K562 (cell line): ENCODE results near the gene METTL22. TPM values are rescaled to one million over a fixed set of nuclear protein-coding genes. Genes with fewer than 3 reads are reported as not detected.

Experiments
- COPS2 ChIP-seq: fragments of 450-650 bp; conservative IDR thresholded peaks from 2 replicates; pipeline ENCODE4 v1.6.1; 2016; ENCODE audit warnings: mild to moderate bottlenecking, moderate library complexity
- CTBP1 ChIP-seq: fragments of 450-650 bp; IDR thresholded peaks from 2 replicates; pipeline ENCODE4 v1.6.1; 2016; ENCODE audit warnings: borderline replicate concordance
- GABPB2 ChIP-seq: fragments of 250-450 bp; sonication (Bioruptor Pico); conservative IDR thresholded peaks from 2 replicates; pipeline ENCODE4 v1.5.1; 2021; ENCODE audit warnings: mild to moderate bottlenecking
- HNRNPUL1 ChIP-seq: fragments of 200-400 bp; formaldehyde crosslinking; IDR thresholded peaks from 2 replicates; pipeline ENCODE4 v1.6.1; 2017; ENCODE audit warnings: low read length
- JUNB ChIP-seq: fragments of 450-650 bp; formaldehyde crosslinking; conservative IDR thresholded peaks from 2 replicates; pipeline ENCODE4 v1.4.0; 2020; ENCODE audit warnings: mild to moderate bottlenecking
- KAT8 ChIP-seq: fragments of 450-650 bp; IDR thresholded peaks from 2 replicates; pipeline ENCODE4 v1.6.1; 2016; ENCODE audit warnings: low read depth, mild to moderate bottlenecking
- MEIS2 ChIP-seq: fragments of 450-650 bp; IDR thresholded peaks from 2 replicates; pipeline ENCODE4 v1.6.1; 2014; ENCODE audit warnings: mild to moderate bottlenecking; ENCODE audit not compliant: partially characterized antibody
- NCOA6 ChIP-seq: fragments of 450-650 bp; IDR thresholded peaks from 2 replicates; pipeline ENCODE4 v1.6.1; 2017; ENCODE audit warnings: mild to moderate bottlenecking
- POLR2A ChIP-seq: fragments of 450-650 bp; conservative IDR thresholded peaks from 2 replicates; pipeline ENCODE4 v1.6.1; 2016
- SRF ChIP-seq, 2 experiments: fragments of 250-450, 450-650 bp in 1 of 2; sonication (Bioruptor Pico) in 1 of 2; sonication (generic) in 1 of 2; formaldehyde crosslinking; IDR thresholded peaks; 2 replicates each; pipeline versions ENCODE4 v1.5.0 to v1.5.1; 2020 to 2022; ENCODE audit warnings: mild to moderate bottlenecking in 1 of 2, missing genetic modification reagents in 1 of 2
- ZC3H11A ChIP-seq: IDR thresholded peaks from 2 replicates; pipeline ENCODE4 v1.6.1; 2012; ENCODE audit warnings: low read depth, low read length, improper control_type of control experiment
- ZNF12 ChIP-seq: sonication (generic); formaldehyde crosslinking; IDR thresholded peaks from 2 replicates; pipeline ENCODE4 v1.4.0; 2020; ENCODE audit warnings: mild to moderate bottlenecking, missing genetic modification reagents
- ZNF354B ChIP-seq: fragments of 250-450 bp; sonication (Bioruptor Pico); IDR thresholded peaks from 2 replicates; pipeline ENCODE4 v1.4.0; 2020
- ZNF77 ChIP-seq: fragments of 250-450 bp; sonication (Bioruptor Pico); IDR thresholded peaks from 2 replicates; pipeline ENCODE4 v1.5.0; 2020
- ZSCAN32 ChIP-seq: fragments of 450-650 bp; formaldehyde crosslinking; IDR thresholded peaks from 2 replicates; pipeline ENCODE4 v1.4.0; 2020; ENCODE audit warnings: mild to moderate bottlenecking, moderate library complexity
- polyA plus RNA-seq, 8 experiments: library from polyadenylated mRNA; depleted of rRNA in 4 of 8; stranded (reverse) in 5 of 8; unstranded in 3 of 8; fragments of >200 nt; fragmentation: Nextera tagmentation in 2 of 8; fragmentation: Illumina TruSeq in 1 of 8; extraction: Ambion mirVana in 2 of 8; extraction: Trizol in 1 of 8; gene quantifications; 2 replicates each; pipeline versions ENCODE4 v1.2.1 to v1.2.3, GENCODE V29; 2011 to 2014; ENCODE audit warnings: inconsistent platforms in 1 of 8, missing spikeins in 1 of 8
- total RNA-seq, 7 experiments: library from RNA; depleted of rRNA in 6 of 7; stranded (reverse); fragments of >200 nt in 6 of 7; fragmentation: Illumina TruSeq in 2 of 7; extraction: Trizol in 2 of 7; gene quantifications; 2 replicates each; pipeline versions ENCODE4 v1.2.1 to v1.2.3, GENCODE V29; 2011 to 2021; ENCODE audit warnings: low replicate concordance in 1 of 7
- TF ChIP-seq, protein P1 (sequence below): fragments of 250-450 bp; sonication (Bioruptor Pico); IDR thresholded peaks from 2 replicates; pipeline ENCODE4 v1.4.0; 2020
- TF ChIP-seq, protein P2 (sequence below): fragments of 250-450 bp; sonication (Bioruptor Pico); IDR thresholded peaks from 2 replicates; pipeline ENCODE4 v1.8.0; 2021; ENCODE audit warnings: moderate library complexity, mild to moderate bottlenecking, inconsistent platforms
- TF ChIP-seq, protein P3 (sequence below): fragments of 150-350 bp; IDR thresholded peaks from 2 replicates; pipeline ENCODE4 v1.6.1; 2014; ENCODE audit warnings: low read depth, mild to moderate bottlenecking, low read length, borderline replicate concordance

METTL22 gene
- total and polyA plus RNA-seq, 9 of the 15 experiments (the other 6 are each of a cell fraction or from before 2014, with no cell fraction given) = 6.9 to 33.2 (median 18.5) TPM

DNA sequence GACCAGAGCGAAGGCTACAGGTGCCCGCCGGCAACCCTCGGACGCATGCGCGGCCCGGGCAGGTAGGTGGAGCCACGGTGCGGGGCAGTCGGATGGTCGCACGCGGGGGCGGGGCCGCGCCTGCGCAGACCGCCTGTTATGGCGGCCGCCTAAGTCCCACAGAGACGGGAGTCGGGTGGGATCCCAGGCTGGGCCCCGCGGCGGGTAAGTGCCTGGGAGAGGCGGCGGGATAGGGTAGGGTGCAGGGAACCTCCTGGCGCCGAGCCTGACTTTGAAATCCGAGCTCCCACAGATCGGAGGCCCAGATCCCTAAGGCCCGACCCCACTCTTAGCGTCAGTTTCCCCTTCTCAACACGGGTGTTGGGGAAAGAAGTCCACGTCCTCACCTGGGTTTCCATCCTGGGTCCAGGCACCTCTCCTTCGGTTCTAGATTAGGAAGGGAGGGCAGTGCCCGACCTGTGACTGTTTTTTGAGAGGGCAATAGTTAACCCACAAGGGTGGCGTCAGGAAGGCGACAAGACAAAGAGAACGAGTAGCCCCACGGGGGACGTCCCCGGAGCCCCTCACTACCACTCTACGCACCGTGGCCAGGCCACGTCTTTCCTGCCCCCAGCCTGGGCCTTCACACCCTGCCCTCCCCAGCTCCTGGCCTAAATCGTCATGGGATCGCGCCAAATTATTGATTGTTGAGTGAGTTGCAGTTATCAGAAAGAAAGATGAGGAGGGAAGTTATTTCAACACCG is at the start of gene METTL22 (continued):
- TF ChIP-seq, protein P1, sequence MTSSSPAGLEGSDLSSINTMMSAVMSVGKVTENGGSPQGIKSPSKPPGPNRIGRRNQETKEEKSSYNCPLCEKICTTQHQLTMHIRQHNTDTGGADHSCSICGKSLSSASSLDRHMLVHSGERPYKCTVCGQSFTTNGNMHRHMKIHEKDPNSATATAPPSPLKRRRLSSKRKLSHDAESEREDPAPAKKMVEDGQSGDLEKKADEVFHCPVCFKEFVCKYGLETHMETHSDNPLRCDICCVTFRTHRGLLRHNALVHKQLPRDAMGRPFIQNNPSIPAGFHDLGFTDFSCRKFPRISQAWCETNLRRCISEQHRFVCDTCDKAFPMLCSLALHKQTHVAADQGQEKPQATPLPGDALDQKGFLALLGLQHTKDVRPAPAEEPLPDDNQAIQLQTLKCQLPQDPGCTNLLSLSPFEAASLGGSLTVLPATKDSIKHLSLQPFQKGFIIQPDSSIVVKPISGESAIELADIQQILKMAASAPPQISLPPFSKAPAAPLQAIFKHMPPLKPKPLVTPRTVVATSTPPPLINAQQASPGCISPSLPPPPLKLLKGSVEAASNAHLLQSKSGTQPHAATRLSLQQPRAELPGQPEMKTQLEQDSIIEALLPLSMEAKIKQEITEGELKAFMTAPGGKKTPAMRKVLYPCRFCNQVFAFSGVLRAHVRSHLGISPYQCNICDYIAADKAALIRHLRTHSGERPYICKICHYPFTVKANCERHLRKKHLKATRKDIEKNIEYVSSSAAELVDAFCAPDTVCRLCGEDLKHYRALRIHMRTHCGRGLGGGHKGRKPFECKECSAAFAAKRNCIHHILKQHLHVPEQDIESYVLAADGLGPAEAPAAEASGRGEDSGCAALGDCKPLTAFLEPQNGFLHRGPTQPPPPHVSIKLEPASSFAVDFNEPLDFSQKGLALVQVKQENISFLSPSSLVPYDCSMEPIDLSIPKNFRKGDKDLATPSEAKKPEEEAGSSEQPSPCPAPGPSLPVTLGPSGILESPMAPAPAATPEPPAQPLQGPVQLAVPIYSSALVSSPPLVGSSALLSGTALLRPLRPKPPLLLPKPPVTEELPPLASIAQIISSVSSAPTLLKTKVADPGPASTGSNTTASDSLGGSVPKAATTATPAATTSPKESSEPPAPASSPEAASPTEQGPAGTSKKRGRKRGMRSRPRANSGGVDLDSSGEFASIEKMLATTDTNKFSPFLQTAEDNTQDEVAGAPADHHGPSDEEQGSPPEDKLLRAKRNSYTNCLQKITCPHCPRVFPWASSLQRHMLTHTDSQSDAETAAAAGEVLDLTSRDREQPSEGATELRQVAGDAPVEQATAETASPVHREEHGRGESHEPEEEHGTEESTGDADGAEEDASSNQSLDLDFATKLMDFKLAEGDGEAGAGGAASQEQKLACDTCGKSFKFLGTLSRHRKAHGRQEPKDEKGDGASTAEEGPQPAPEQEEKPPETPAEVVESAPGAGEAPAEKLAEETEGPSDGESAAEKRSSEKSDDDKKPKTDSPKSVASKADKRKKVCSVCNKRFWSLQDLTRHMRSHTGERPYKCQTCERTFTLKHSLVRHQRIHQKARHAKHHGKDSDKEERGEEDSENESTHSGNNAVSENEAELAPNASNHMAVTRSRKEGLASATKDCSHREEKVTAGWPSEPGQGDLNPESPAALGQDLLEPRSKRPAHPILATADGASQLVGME (CRISPR knock-in tag) = no peak
- TF ChIP-seq ZSCAN32 = no peak
- TF ChIP-seq KAT8 = no peak
- TF ChIP-seq, protein P2, sequence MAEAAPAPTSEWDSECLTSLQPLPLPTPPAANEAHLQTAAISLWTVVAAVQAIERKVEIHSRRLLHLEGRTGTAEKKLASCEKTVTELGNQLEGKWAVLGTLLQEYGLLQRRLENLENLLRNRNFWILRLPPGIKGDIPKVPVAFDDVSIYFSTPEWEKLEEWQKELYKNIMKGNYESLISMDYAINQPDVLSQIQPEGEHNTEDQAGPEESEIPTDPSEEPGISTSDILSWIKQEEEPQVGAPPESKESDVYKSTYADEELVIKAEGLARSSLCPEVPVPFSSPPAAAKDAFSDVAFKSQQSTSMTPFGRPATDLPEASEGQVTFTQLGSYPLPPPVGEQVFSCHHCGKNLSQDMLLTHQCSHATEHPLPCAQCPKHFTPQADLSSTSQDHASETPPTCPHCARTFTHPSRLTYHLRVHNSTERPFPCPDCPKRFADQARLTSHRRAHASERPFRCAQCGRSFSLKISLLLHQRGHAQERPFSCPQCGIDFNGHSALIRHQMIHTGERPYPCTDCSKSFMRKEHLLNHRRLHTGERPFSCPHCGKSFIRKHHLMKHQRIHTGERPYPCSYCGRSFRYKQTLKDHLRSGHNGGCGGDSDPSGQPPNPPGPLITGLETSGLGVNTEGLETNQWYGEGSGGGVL (CRISPR knock-in tag) = no peak
- TF ChIP-seq ZNF77 (CRISPR knock-in tag) = no peak
- TF ChIP-seq ZNF354B = no peak
- TF ChIP-seq MEIS2 = peak; percentile 89
- TF ChIP-seq CTBP1 = peak; percentile 32; the same call in 1 of the 2 replicates
- TF ChIP-seq GABPB2 (CRISPR knock-in tag) = no peak
- no peak for TF ChIP-seq NCOA6
- TF ChIP-seq, protein P3, sequence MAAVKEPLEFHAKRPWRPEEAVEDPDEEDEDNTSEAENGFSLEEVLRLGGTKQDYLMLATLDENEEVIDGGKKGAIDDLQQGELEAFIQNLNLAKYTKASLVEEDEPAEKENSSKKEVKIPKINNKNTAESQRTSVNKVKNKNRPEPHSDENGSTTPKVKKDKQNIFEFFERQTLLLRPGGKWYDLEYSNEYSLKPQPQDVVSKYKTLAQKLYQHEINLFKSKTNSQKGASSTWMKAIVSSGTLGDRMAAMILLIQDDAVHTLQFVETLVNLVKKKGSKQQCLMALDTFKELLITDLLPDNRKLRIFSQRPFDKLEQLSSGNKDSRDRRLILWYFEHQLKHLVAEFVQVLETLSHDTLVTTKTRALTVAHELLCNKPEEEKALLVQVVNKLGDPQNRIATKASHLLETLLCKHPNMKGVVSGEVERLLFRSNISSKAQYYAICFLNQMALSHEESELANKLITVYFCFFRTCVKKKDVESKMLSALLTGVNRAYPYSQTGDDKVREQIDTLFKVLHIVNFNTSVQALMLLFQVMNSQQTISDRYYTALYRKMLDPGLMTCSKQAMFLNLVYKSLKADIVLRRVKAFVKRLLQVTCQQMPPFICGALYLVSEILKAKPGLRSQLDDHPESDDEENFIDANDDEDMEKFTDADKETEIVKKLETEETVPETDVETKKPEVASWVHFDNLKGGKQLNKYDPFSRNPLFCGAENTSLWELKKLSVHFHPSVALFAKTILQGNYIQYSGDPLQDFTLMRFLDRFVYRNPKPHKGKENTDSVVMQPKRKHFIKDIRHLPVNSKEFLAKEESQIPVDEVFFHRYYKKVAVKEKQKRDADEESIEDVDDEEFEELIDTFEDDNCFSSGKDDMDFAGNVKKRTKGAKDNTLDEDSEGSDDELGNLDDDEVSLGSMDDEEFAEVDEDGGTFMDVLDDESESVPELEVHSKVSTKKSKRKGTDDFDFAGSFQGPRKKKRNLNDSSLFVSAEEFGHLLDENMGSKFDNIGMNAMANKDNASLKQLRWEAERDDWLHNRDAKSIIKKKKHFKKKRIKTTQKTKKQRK = no peak
- TF ChIP-seq ZNF12 = no peak
- peak; percentile 94 for TF ChIP-seq POLR2A
- TF ChIP-seq COPS2 = no peak
- no peak for TF ChIP-seq HNRNPUL1
- TF ChIP-seq JUNB = no peak
- TF ChIP-seq ZC3H11A = no peak
- TF ChIP-seq SRF (CRISPR knock-in tag; IDR thresholded peaks at IDR 0.05) = no peak
